Measurements from ENCODE around the gene SGPP2. TPM values are rescaled to one million over a fixed set of nuclear protein-coding genes. Genes with fewer than 3 reads are reported as not detected.

SGPP2 gene
- total RNA-seq, 1 donor from 2014 or later = not detected

DNA sequence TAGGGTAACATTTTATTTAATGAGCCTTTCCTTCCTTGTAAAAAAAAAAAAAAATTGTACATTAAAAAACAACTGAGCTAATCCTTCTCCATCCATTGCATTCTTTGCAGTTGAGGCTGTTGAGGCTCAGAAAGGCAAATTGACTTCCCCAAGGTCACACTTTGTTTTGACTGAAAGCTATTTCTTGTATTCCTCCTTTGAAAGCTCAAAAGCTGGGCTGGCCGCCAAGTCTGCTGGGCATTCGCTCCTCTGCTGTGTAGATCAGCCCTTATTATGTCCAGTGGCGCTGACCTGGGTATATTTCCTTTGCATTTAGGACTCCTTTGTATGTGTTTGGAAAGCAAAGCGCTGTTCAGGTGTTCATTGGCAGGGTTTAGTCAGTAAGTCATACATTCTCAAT, 44.0 kb downstream of the SGPP2 start:
- DNase-seq (ENCODE audit: extremely low spot score, unreplicated experiment) = no peak
- TF ChIP-seq CTCF (IDR thresholded peaks at IDR 0.05) = no peak
- no peaks in the 10 kb centered on the region for H3K36me3 Mint-ChIP-seq (ENCODE audit: unreplicated experiment)
- no peak overlapping the region for H3K27ac Mint-ChIP-seq (ENCODE audit: unreplicated experiment)
- no peak overlapping the region for H3K4me3 Mint-ChIP-seq (ENCODE audit: unreplicated experiment)
- no peaks in the 10 kb centered on the region for H3K9me3 Mint-ChIP-seq (ENCODE audit: unreplicated experiment)
- H3K27me3 Mint-ChIP-seq (ENCODE audit: unreplicated experiment) = peaks cover 22% of the 10 kb centered on the region
- no peaks in the 10 kb centered on the region for H3K4me1 Mint-ChIP-seq (ENCODE audit: unreplicated experiment)

DNA sequence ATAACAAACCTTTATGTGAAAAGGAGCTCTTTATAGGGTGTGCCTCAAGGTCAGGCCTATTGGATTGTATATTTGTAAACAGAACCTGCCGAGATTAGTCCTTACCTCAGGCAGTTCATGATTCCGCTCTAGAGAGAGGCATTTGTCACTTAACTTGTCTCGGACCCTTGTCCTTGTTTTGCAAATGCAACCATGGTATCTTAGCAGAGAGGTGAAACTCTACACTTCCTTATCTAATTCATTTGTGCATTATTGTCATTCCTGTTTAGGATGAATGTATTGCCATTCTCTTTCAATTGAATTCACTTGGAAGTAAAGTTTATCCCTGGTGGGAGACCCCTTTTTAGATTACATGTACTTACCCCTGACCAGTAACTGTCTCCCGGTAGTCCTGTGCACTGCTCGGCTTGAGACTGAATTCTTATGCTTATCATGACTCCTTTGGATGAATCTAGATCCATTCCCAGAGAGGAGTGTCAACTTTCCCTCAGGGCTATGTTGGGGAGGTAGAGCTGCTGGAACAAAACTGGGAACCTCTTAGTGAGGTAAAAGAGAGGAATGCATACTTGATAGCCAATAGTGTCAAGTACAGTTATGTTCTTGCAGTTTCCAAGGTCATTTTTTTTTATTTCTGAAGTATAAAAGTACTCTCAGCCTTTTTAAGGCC, 46.6 kb downstream of the SGPP2 start:
- Mint-ChIP-seq H3K4me1 (ENCODE audit: unreplicated experiment) (no peaks in the 10 kb centered on the region), H3K36me3 (ENCODE audit: unreplicated experiment) (no peaks in the 10 kb centered on the region), H3K4me3 (ENCODE audit: unreplicated experiment) (no peak overlapping the region), H3K27ac (ENCODE audit: unreplicated experiment) (no peak overlapping the region), H3K9me3 (ENCODE audit: unreplicated experiment) (no peaks in the 10 kb centered on the region), H3K27me3 (ENCODE audit: unreplicated experiment) (peaks cover 14% of the 10 kb centered on the region)
- DNase-seq (ENCODE audit: extremely low spot score, unreplicated experiment) = no peak
- no peak for TF ChIP-seq CTCF (IDR thresholded peaks at IDR 0.05)

GRCh38 chr2:222477962-222478608, 53.7 kb downstream of the SGPP2 start:
- no peaks in the 10 kb centered on the region for H3K9me3 Mint-ChIP-seq (ENCODE audit: unreplicated experiment)
- no peaks in the 10 kb centered on the region for H3K4me1 Mint-ChIP-seq (ENCODE audit: unreplicated experiment)
- no peak for TF ChIP-seq CTCF (IDR thresholded peaks at IDR 0.05)
- DNase-seq (ENCODE audit: extremely low spot score, unreplicated experiment) = no peak
- H3K36me3 Mint-ChIP-seq (ENCODE audit: unreplicated experiment) = no peaks in the 10 kb centered on the region
- no peak overlapping the region for H3K4me3 Mint-ChIP-seq (ENCODE audit: unreplicated experiment)
- H3K27me3 Mint-ChIP-seq (ENCODE audit: unreplicated experiment) = peaks cover 24% of the 10 kb centered on the region
- H3K27ac Mint-ChIP-seq (ENCODE audit: unreplicated experiment) = no peak overlapping the region

DNA sequence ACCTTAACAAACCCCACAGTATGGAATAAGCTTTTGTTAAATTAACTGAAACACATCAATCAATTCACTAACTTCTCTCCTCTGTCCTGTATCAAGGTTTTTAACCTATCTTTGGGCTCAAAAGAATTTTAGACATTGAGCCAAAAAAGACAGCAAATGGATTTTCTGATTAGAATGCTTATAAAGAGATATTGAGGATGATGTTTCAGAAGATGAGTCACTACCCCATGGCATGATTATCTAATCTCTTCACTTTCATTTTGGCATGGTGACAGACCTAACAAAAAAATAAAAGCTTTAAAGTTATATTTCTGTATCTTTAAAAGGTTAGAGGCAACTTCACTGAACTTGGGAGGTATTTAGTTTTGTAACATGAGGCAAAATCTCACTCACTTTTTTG, 55.5 kb downstream of the SGPP2 start:
- Mint-ChIP-seq H3K9me3 (ENCODE audit: unreplicated experiment) (no peaks in the 10 kb centered on the region), H3K4me3 (ENCODE audit: unreplicated experiment) (no peak overlapping the region), H3K36me3 (ENCODE audit: unreplicated experiment) (no peaks in the 10 kb centered on the region), H3K4me1 (ENCODE audit: unreplicated experiment) (no peaks in the 10 kb centered on the region), H3K27me3 (ENCODE audit: unreplicated experiment) (peaks cover 39% of the 10 kb centered on the region), H3K27ac (ENCODE audit: unreplicated experiment) (no peak overlapping the region)
- DNase-seq (ENCODE audit: extremely low spot score, unreplicated experiment) = no peak
- TF ChIP-seq CTCF (IDR thresholded peaks at IDR 0.05) = no peak

GRCh38 chr2:222480497-222480896, 56.2 kb downstream of the SGPP2 start:
- Mint-ChIP-seq H3K27ac (ENCODE audit: unreplicated experiment) (no peak overlapping the region), H3K36me3 (ENCODE audit: unreplicated experiment) (no peaks in the 10 kb centered on the region)

More at GRCh38 chr2:222480497-222480896, 56.2 kb downstream of the SGPP2 start:
- no peak for TF ChIP-seq CTCF (IDR thresholded peaks at IDR 0.05)
- Mint-ChIP-seq H3K9me3 (ENCODE audit: unreplicated experiment) (no peaks in the 10 kb centered on the region), H3K4me3 (ENCODE audit: unreplicated experiment) (no peak overlapping the region), H3K27me3 (ENCODE audit: unreplicated experiment) (peaks cover 43% of the 10 kb centered on the region), H3K4me1 (ENCODE audit: unreplicated experiment) (no peaks in the 10 kb centered on the region)
- DNase-seq (ENCODE audit: extremely low spot score, unreplicated experiment) = no peak

Measured in osteocyte (in vitro differentiated cells).